ENCODE data around the gene GHR. TPM values are rescaled to one million over a fixed set of nuclear protein-coding genes. Genes with fewer than 3 reads are reported as not detected.

GHR gene
- not detected for total RNA-seq

- CTCF ChIA-PET: interaction anchor here (1.1 to 2.1 kb wide), 7 partner anchors 22 to 466 kb away, joined by 3 to 8 read pairs (median 3); no protein-coding TSS in a partner anchor
- Mint-ChIP-seq H3K27ac (no peak within 1 kb of the TSS), H3K4me3 (no peak within 1 kb of the TSS), H3K27me3 (peaks cover 18% of the 10 kb centered on the region), H3K4me1 (no peaks in the 10 kb centered on the region), H3K36me3 (ENCODE audit: low read depth) (no peaks in the 10 kb centered on the region), H3K9me3 (no peaks in the 10 kb centered on the region)
- POLR2A ChIA-PET: interaction anchor here (1.0 kb wide), 1 partner anchor 344 kb away, joined by 3 read pairs; no protein-coding TSS in a partner anchor
- DNase-seq: peak; percentile 31
Observed at GRCh38 chr5:42423285-42424165, at the start of gene GHR. TSS of gene GHR (plus strand) at chr5:42423439. CDS start at chr5:42565875, 142,436 bp downstream.

- no peaks in the 10 kb centered on the region for H3K4me1 Mint-ChIP-seq
- H3K4me3 Mint-ChIP-seq: no peak overlapping the region
- CTCF ChIA-PET: no interaction called here
- H3K27me3 Mint-ChIP-seq: no peaks in the 10 kb centered on the region
- H3K9me3 Mint-ChIP-seq: no peaks in the 10 kb centered on the region
- H3K27ac Mint-ChIP-seq: no peak overlapping the region
- no peaks in the 10 kb centered on the region for H3K36me3 Mint-ChIP-seq (ENCODE audit: low read depth)
- POLR2A ChIA-PET: no interaction called here
- DNase-seq: no peak
Observed at GRCh38 chr5:42374679-42375273, 48.5 kb upstream of the GHR start.

- H3K36me3 Mint-ChIP-seq (ENCODE audit: low read depth): no peaks in the 10 kb centered on the region
- H3K4me1 Mint-ChIP-seq: no peaks in the 10 kb centered on the region
- H3K4me3 Mint-ChIP-seq: no peak overlapping the region
- ChIA-PET POLR2A (no interaction called here), CTCF (no interaction called here)
- DNase-seq: no peak
- no peaks in the 10 kb centered on the region for H3K27me3 Mint-ChIP-seq
- no peaks in the 10 kb centered on the region for H3K9me3 Mint-ChIP-seq
- no peak overlapping the region for H3K27ac Mint-ChIP-seq
Observed at GRCh38 chr5:42377496-42377895, 45.7 kb upstream of the GHR start.

- no peak overlapping the region for H3K4me3 Mint-ChIP-seq
- no peaks in the 10 kb centered on the region for H3K36me3 Mint-ChIP-seq (ENCODE audit: low read depth)
- CTCF ChIA-PET: no interaction called here
Observed at GRCh38 chr5:42381973-42382372, 41.3 kb upstream of the GHR start.

GRCh38 chr5:42387563-42387962 lies 35.7 kb upstream of the GHR start:
- no peaks in the 10 kb centered on the region for H3K27me3 Mint-ChIP-seq
- no peaks in the 10 kb centered on the region for H3K4me1 Mint-ChIP-seq
- no peak for DNase-seq
- H3K9me3 Mint-ChIP-seq: no peaks in the 10 kb centered on the region
- POLR2A ChIA-PET: no interaction called here
- no peaks in the 10 kb centered on the region for H3K36me3 Mint-ChIP-seq (ENCODE audit: low read depth)
- H3K4me3 Mint-ChIP-seq: no peak overlapping the region
- CTCF ChIA-PET: no interaction called here
- H3K27ac Mint-ChIP-seq: no peak overlapping the region

More at GRCh38 chr5:42381973-42382372, 41.3 kb upstream of the GHR start:
- Mint-ChIP-seq H3K27ac (no peak overlapping the region), H3K27me3 (no peaks in the 10 kb centered on the region), H3K9me3 (no peaks in the 10 kb centered on the region), H3K4me1 (no peaks in the 10 kb centered on the region)
- no peak for DNase-seq
- POLR2A ChIA-PET: no interaction called here

GRCh38 chr5:42390115-42390514 lies 33.1 kb upstream of the GHR start:
- CTCF ChIA-PET: no interaction called here

GRCh38 chr5:42392917-42393316 lies 30.3 kb upstream of the GHR start:
- Mint-ChIP-seq H3K27ac (no peak overlapping the region), H3K36me3 (ENCODE audit: low read depth) (no peaks in the 10 kb centered on the region), H3K27me3 (no peaks in the 10 kb centered on the region), H3K4me1 (no peaks in the 10 kb centered on the region), H3K9me3 (peaks cover 7% of the 10 kb centered on the region), H3K4me3 (no peak overlapping the region)
- CTCF ChIA-PET: no interaction called here
- DNase-seq: no peak
- POLR2A ChIA-PET: no interaction called here

More at GRCh38 chr5:42390115-42390514, 33.1 kb upstream of the GHR start:
- Mint-ChIP-seq H3K4me1 (no peaks in the 10 kb centered on the region), H3K9me3 (peaks cover 7% of the 10 kb centered on the region), H3K4me3 (no peak overlapping the region), H3K36me3 (ENCODE audit: low read depth) (no peaks in the 10 kb centered on the region), H3K27ac (no peak overlapping the region), H3K27me3 (no peaks in the 10 kb centered on the region)
- DNase-seq: no peak
- POLR2A ChIA-PET: no interaction called here

- ChIA-PET POLR2A (no interaction called here), CTCF (no interaction called here)
- no peak overlapping the region for H3K4me3 Mint-ChIP-seq
- H3K4me1 Mint-ChIP-seq: no peaks in the 10 kb centered on the region
- DNase-seq: no peak
- no peaks in the 10 kb centered on the region for H3K36me3 Mint-ChIP-seq (ENCODE audit: low read depth)
- no peak overlapping the region for H3K27ac Mint-ChIP-seq
- H3K27me3 Mint-ChIP-seq: no peaks in the 10 kb centered on the region
- peaks cover 7% of the 10 kb centered on the region for H3K9me3 Mint-ChIP-seq
Observed at GRCh38 chr5:42396111-42396510, 27.1 kb upstream of the GHR start.

- ChIA-PET CTCF (no interaction called here), POLR2A (no interaction called here)
- Mint-ChIP-seq H3K27ac (no peak overlapping the region), H3K36me3 (ENCODE audit: low read depth) (no peaks in the 10 kb centered on the region), H3K4me1 (no peaks in the 10 kb centered on the region), H3K4me3 (no peak overlapping the region), H3K9me3 (peaks cover 7% of the 10 kb centered on the region), H3K27me3 (no peaks in the 10 kb centered on the region)
- no peak for DNase-seq
Observed at GRCh38 chr5:42397267-42397666, 26.0 kb upstream of the GHR start.

GRCh38 chr5:42399702-42400101 lies 23.5 kb upstream of the GHR start:
- no peaks in the 10 kb centered on the region for H3K4me1 Mint-ChIP-seq
- no peaks in the 10 kb centered on the region for H3K36me3 Mint-ChIP-seq (ENCODE audit: low read depth)
- no peak overlapping the region for H3K27ac Mint-ChIP-seq
- ChIA-PET CTCF (no interaction called here), POLR2A (no interaction called here)
- no peaks in the 10 kb centered on the region for H3K27me3 Mint-ChIP-seq
- H3K4me3 Mint-ChIP-seq: no peak overlapping the region
- H3K9me3 Mint-ChIP-seq: no peaks in the 10 kb centered on the region
- no peak for DNase-seq

GRCh38 chr5:42400474-42400873 lies 22.8 kb upstream of the GHR start:
- H3K27me3 Mint-ChIP-seq: no peaks in the 10 kb centered on the region
- no peak for DNase-seq
- ChIA-PET CTCF (no interaction called here), POLR2A (no interaction called here)
- H3K27ac Mint-ChIP-seq: no peak overlapping the region
- no peaks in the 10 kb centered on the region for H3K9me3 Mint-ChIP-seq
- H3K36me3 Mint-ChIP-seq (ENCODE audit: low read depth): no peaks in the 10 kb centered on the region
- H3K4me3 Mint-ChIP-seq: no peak overlapping the region
- no peaks in the 10 kb centered on the region for H3K4me1 Mint-ChIP-seq

- Mint-ChIP-seq H3K4me3 (no peak overlapping the region), H3K27me3 (no peaks in the 10 kb centered on the region), H3K4me1 (no peaks in the 10 kb centered on the region), H3K27ac (no peak overlapping the region), H3K9me3 (no peaks in the 10 kb centered on the region), H3K36me3 (ENCODE audit: low read depth) (no peaks in the 10 kb centered on the region)
- DNase-seq: no peak
- ChIA-PET POLR2A (no interaction called here), CTCF (no interaction called here)
Observed at GRCh38 chr5:42403236-42403635, 20.0 kb upstream of the GHR start.

- POLR2A ChIA-PET: no interaction called here
- no peak overlapping the region for H3K27ac Mint-ChIP-seq
- CTCF ChIA-PET: no interaction called here
- H3K9me3 Mint-ChIP-seq: no peaks in the 10 kb centered on the region
- no peaks in the 10 kb centered on the region for H3K4me1 Mint-ChIP-seq
- no peak for DNase-seq
- no peak overlapping the region for H3K4me3 Mint-ChIP-seq
- no peaks in the 10 kb centered on the region for H3K36me3 Mint-ChIP-seq (ENCODE audit: low read depth)
- no peaks in the 10 kb centered on the region for H3K27me3 Mint-ChIP-seq
Observed at GRCh38 chr5:42404366-42404765, 18.9 kb upstream of the GHR start.

GRCh38 chr5:42419294-42419693 lies 3.9 kb upstream of the GHR start:
- ChIA-PET POLR2A (no interaction called here), CTCF (no interaction called here)
- no peak for DNase-seq
- Mint-ChIP-seq H3K9me3 (peaks cover 2% of the 10 kb centered on the region), H3K4me1 (no peaks in the 10 kb centered on the region), H3K27me3 (peaks cover 10% of the 10 kb centered on the region), H3K36me3 (ENCODE audit: low read depth) (no peaks in the 10 kb centered on the region), H3K27ac (no peak overlapping the region), H3K4me3 (no peak overlapping the region)
